ENCODE measurements around the gene TRAPPC6A. TPM values are rescaled to one million over a fixed set of nuclear protein-coding genes. Genes with fewer than 3 reads are reported as not detected.

Gene TRAPPC6A
- total RNA-seq, 4 donors from 2014 or later: 55.9 to 82.3 (median 71.8) TPM

DNA sequence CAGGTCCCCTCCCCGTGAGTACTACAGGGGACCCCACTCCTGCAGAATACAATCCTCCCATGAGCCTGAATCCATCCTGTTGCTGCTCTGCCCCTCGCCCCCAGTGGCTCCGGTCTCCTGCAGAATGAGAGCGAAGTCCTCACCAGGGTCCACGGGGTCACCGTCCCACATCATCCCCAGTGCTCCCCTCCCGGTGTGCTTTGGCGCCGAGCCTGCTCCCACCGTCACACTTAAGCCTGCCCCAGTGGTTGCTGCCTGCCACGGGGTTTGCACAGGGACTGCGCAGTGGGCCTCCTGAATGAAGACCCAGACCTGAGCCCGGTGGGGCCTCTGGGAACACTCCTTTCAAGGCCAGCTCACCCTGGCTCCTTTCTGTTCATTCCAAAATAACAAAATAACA lies 47.8 kb downstream of the TRAPPC6A start:
- no peak for DNase-seq (ENCODE audit: low spot score in 2 of 2)
- no peaks in the 10 kb centered on the region for H3K27me3 ChIP-seq
- no peak overlapping the region for H3K4me3 ChIP-seq
- no peaks in the 10 kb centered on the region for H3K36me3 ChIP-seq
- no peak overlapping the region for H3K27ac ChIP-seq
- 89% methylated on average over 8 of the region's 13 CpGs for WGBS
- no peaks in the 10 kb centered on the region for H3K9me3 ChIP-seq
- TF ChIP-seq EP300 (IDR thresholded peaks at IDR 0.05) (no peak), POLR2A (IDR thresholded peaks at IDR 0.05) (no peak), POLR2AphosphoS5 (IDR thresholded peaks at IDR 0.05) (no peak)
- TF ChIP-seq, protein P1, sequence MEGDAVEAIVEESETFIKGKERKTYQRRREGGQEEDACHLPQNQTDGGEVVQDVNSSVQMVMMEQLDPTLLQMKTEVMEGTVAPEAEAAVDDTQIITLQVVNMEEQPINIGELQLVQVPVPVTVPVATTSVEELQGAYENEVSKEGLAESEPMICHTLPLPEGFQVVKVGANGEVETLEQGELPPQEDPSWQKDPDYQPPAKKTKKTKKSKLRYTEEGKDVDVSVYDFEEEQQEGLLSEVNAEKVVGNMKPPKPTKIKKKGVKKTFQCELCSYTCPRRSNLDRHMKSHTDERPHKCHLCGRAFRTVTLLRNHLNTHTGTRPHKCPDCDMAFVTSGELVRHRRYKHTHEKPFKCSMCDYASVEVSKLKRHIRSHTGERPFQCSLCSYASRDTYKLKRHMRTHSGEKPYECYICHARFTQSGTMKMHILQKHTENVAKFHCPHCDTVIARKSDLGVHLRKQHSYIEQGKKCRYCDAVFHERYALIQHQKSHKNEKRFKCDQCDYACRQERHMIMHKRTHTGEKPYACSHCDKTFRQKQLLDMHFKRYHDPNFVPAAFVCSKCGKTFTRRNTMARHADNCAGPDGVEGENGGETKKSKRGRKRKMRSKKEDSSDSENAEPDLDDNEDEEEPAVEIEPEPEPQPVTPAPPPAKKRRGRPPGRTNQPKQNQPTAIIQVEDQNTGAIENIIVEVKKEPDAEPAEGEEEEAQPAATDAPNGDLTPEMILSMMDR (IDR thresholded peaks at IDR 0.05): no peak
- H3K4me1 ChIP-seq: no peaks in the 10 kb centered on the region

DNA sequence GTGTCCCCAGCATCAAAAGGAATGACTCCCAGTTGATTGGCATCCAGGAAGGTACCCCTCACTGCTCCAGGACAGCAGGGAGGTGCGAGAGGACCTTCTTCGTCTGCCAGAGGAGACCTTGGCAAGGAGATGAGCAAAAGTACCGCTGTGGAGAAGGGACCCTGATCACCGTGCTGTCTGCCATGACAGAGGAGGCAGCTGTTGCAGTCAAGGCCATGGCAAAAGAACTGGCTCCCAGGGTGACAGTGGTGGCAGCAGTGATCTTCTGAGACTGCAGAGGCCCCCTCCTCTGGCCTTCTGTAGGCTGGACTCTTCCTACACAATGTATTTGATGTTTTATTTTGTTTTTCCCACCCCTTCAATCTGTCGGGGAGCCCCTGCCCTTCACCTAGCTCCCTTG lies 49.2 kb downstream of the TRAPPC6A start:
- TF ChIP-seq, protein P1 (IDR thresholded peaks at IDR 0.05): no peak
- no peak for TF ChIP-seq POLR2AphosphoS5 (IDR thresholded peaks at IDR 0.05)
- TF ChIP-seq POLR2A (IDR thresholded peaks at IDR 0.05): no peak
- no peaks in the 10 kb centered on the region for H3K27me3 ChIP-seq
- WGBS: 96% methylated on average over 5 of the region's 5 CpGs
- no peaks in the 10 kb centered on the region for H3K36me3 ChIP-seq
- H3K9me3 ChIP-seq: no peaks in the 10 kb centered on the region
- no peak overlapping the region for H3K4me3 ChIP-seq
- no peak overlapping the region for H3K27ac ChIP-seq
- no peak for DNase-seq (ENCODE audit: low spot score in 2 of 2)
- H3K4me1 ChIP-seq: peaks cover 10% of the 10 kb centered on the region

DNA sequence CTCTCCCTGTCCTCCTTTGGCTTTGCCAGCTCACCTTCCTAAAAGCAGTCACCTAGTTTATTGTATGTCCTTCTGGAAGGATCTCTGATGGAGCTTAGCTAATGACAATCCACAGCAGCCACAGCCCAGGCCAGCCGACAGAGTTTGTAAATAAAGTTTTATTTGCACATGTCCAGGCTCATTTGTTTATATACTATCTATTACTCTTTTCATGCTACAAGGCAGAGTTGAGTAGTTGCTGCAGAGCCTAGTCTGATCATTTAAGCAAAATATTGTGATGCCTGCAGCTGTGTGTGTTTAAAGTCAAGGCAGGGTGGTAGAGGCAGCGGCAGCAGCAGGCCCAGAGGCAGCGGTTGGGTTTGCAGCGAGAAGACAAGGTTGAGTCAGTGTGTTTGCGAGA lies 49.9 kb downstream of the TRAPPC6A start:
- no peaks in the 10 kb centered on the region for H3K27me3 ChIP-seq

DNA sequence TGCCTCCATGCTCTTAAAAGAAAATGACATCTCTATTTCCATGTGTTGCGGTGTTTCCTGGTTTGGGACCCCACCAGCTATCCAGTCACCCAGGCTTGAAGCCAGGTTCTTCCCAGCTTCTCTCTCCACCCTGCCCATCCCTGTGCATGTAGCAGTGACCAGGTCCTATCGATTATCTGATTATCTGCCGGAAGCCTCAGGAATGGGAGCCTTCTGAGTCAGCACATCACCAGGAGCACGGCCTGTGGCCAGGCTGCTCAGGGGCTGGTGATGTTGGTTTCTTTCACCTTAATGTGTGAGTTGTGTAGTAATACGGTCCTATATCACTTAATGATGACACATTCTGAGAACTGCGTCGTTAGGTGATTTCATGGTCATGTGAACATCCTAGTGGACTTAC lies 51.4 kb downstream of the TRAPPC6A start:
- Histone ChIP-seq H3K36me3 (no peaks in the 10 kb centered on the region), H3K4me1 (peaks cover 32% of the 10 kb centered on the region), H3K27me3 (no peaks in the 10 kb centered on the region), H3K27ac (no peak overlapping the region), H3K4me3 (no peak overlapping the region), H3K9me3 (no peaks in the 10 kb centered on the region)
- TF ChIP-seq EP300 (IDR thresholded peaks at IDR 0.05) (no peak), POLR2A (IDR thresholded peaks at IDR 0.05) (no peak), POLR2AphosphoS5 (IDR thresholded peaks at IDR 0.05) (no peak)
- TF ChIP-seq, protein P1 (IDR thresholded peaks at IDR 0.05): no peak
- no peak for DNase-seq (ENCODE audit: low spot score in 2 of 2)
- 90% methylated on average over 7 of the region's 7 CpGs for WGBS

More for the DNA sequence above, 49.9 kb downstream of the TRAPPC6A start:
- DNase-seq (ENCODE audit: low spot score in 2 of 2): no peak
- H3K4me3 ChIP-seq: no peak overlapping the region
- TF ChIP-seq, protein P1 (IDR thresholded peaks at IDR 0.05): no peak
- no peak for TF ChIP-seq EP300 (IDR thresholded peaks at IDR 0.05)
- TF ChIP-seq POLR2A (IDR thresholded peaks at IDR 0.05): no peak
- TF ChIP-seq POLR2AphosphoS5 (IDR thresholded peaks at IDR 0.05): no peak
- H3K9me3 ChIP-seq: no peaks in the 10 kb centered on the region
- H3K36me3 ChIP-seq: no peaks in the 10 kb centered on the region
- peaks cover 17% of the 10 kb centered on the region for H3K4me1 ChIP-seq
- 94% methylated on average over 5 of the region's 5 CpGs for WGBS
- H3K27ac ChIP-seq: no peak overlapping the region

DNA sequence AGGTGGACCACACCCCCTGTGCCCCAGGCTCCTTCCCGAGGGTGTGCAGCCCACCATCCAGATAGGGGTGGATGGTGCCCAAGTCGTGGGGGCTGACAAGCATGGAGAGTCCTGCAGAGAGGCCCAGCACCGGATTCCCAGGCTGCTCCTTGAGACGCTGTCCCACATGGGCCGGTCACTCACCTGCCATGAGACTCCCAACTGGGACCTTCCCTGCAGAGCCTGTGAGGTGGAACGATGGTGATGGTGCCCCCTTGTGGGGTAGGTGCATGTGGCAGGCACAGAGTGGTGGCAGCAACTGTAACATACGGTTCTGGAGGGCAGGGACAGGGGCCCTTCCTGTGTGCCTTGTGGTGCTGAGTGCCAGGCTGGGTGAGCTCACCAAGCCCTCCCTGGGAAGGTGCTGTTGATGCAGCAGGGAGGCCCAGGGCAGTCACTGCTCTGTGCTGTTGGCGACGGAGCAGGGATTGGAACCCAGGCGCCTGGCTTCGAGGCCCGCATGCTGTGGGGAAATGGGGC lies 52.0 kb downstream of the TRAPPC6A start:
- DNase-seq (ENCODE audit: low spot score in 2 of 2): no peak
- Histone ChIP-seq H3K9me3 (no peaks in the 10 kb centered on the region), H3K4me3 (no peak overlapping the region), H3K27ac (no peak overlapping the region), H3K4me1 (peaks cover 38% of the 10 kb centered on the region), H3K27me3 (no peaks in the 10 kb centered on the region), H3K36me3 (no peaks in the 10 kb centered on the region)
- TF ChIP-seq POLR2AphosphoS5 (IDR thresholded peaks at IDR 0.05) (no peak), POLR2A (IDR thresholded peaks at IDR 0.05) (no peak), EP300 (IDR thresholded peaks at IDR 0.05) (no peak)
- TF ChIP-seq, protein P1 (IDR thresholded peaks at IDR 0.05): peak in 1 of 2 donors; percentile 68
- WGBS: 90% methylated on average over 4 of the region's 12 CpGs

All from suprapubic skin (tissue), 4 donors.